Keratinocyte (primary cell): Measurements from ENCODE around the gene ELP4. TPM values are rescaled to one million over a fixed set of nuclear protein-coding genes. Genes with fewer than 3 reads are reported as not detected.

ENCODE experiments used
- DNase-seq: peaks from one replicate; pipeline ENCODE4 v3.0.0-alpha.2; 2011; ENCODE audit warnings: low read depth, missing footprints, low spot score
- FAIRE-seq: peaks from 2 replicates; lab custom pipeline; 2011; peaks lifted over from hg19 to GRCh38; lab: Jason Lieb, UNC
- H2AFZ ChIP-seq: 2 replicates; pipeline ENCODE4 v1.6.0; 2012; ENCODE audit warnings: low read length, control low read depth, inconsistent platforms; ENCODE audit not compliant: control insufficient read depth
- H3K27ac ChIP-seq: 2 replicates; pipeline ENCODE4 v1.5.1; 2011; ENCODE audit warnings: low read length; ENCODE audit not compliant: control insufficient read depth, insufficient read depth
- H3K27me3 ChIP-seq: 3 replicates; pipeline ENCODE4 v1.6.0; 2011; ENCODE audit warnings: low read length; ENCODE audit not compliant: control insufficient read depth, insufficient read depth; ENCODE audit errors: extremely low read depth
- H3K36me3 ChIP-seq, 2 experiments: 2 replicates in 1 of 2; 3 replicates in 1 of 2; pipeline ENCODE4 v1.5.1; 2011; ENCODE audit warnings: low read length in 2 of 2, mild to moderate bottlenecking in 1 of 2; ENCODE audit not compliant: control insufficient read depth in 2 of 2, insufficient read depth in 2 of 2; ENCODE audit errors: extremely low read depth in 1 of 2
- H3K4me1 ChIP-seq: 3 replicates; pipeline ENCODE4 v1.5.1; 2011; ENCODE audit warnings: low read length; ENCODE audit not compliant: control insufficient read depth, insufficient read depth; ENCODE audit errors: extremely low read depth
- H3K4me2 ChIP-seq: 3 replicates; pipeline ENCODE4 v1.6.0; 2011; ENCODE audit warnings: low read depth, low read length; ENCODE audit not compliant: control insufficient read depth, insufficient read depth; ENCODE audit errors: extremely low read depth
- H3K4me3 ChIP-seq, 3 experiments: fragments of 200-600 bp in 1 of 3; sonication (generic) in 1 of 3; 2 replicates in 2 of 3; 3 replicates in 1 of 3; pipeline ENCODE4 v1.5.1; 2011 to 2016; ENCODE audit warnings: low read length in 3 of 3, mild to moderate bottlenecking in 3 of 3, control low read depth in 2 of 3, inconsistent platforms in 1 of 3, low read depth in 1 of 3, mixed read lengths in 1 of 3, mixed run types in 1 of 3, moderate library complexity in 1 of 3; ENCODE audit not compliant: control insufficient read depth in 2 of 3, insufficient read depth in 2 of 3; ENCODE audit errors: extremely low read depth in 1 of 3
- H3K79me2 ChIP-seq: 2 replicates; pipeline ENCODE4 v1.6.0; 2012; ENCODE audit warnings: low read length; ENCODE audit not compliant: control insufficient read depth, insufficient read depth
- H3K9ac ChIP-seq: 3 replicates; pipeline ENCODE4 v1.6.0; 2011; ENCODE audit warnings: low read length; ENCODE audit not compliant: control insufficient read depth, insufficient read depth; ENCODE audit errors: extremely low read depth
- H3K9me1 ChIP-seq: 3 replicates; pipeline ENCODE4 v1.6.0; 2011; ENCODE audit warnings: low read length; ENCODE audit not compliant: control insufficient read depth, insufficient read depth; ENCODE audit errors: extremely low read depth
- H3K9me3 ChIP-seq: 2 replicates; pipeline ENCODE4 v1.5.1; 2012; ENCODE audit warnings: low read depth, low read length; ENCODE audit not compliant: control insufficient read depth
- H4K20me1 ChIP-seq: 3 replicates; pipeline ENCODE4 v1.6.0; 2011; ENCODE audit warnings: low read length; ENCODE audit not compliant: control insufficient read depth, insufficient read depth; ENCODE audit errors: extremely low read depth
- EZH2 ChIP-seq: IDR thresholded peaks from one replicate; pipeline ENCODE4 v1.6.1; 2012; ENCODE audit warnings: inconsistent platforms, mild to moderate bottlenecking, low read length, moderate library complexity
- dilution Hi-C: fragments of 300-500 bp; cut with MboI; formaldehyde crosslinking; loops from one replicate; pipeline ENCODE4 v1.7.0; 2020; ENCODE audit warnings: low sequenced_read_pairs; ENCODE audit not compliant: extremely low pct_ligation_motif_present
- polyA plus RNA-seq, 5 experiments: library from polyadenylated mRNA; depleted of rRNA in 3 of 5; stranded (reverse) in 3 of 5; stranded (forward) in 1 of 5; unstranded in 1 of 5; fragments of >200 nt; gene quantifications; 1 replicate in 1 of 5; 2 replicates in 3 of 5; 3 replicates in 1 of 5; pipeline versions ENCODE4 v1.2.1 to v1.2.3, GENCODE V29; 2011 to 2012; ENCODE audit warnings: missing spikeins in 2 of 5, low read depth in 1 of 5, low replicate concordance in 1 of 5
- TF ChIP-seq, protein P1 (sequence below), 3 experiments: IDR thresholded peaks in 1 of 3; conservative IDR thresholded peaks in 1 of 3; optimal IDR thresholded peaks in 1 of 3; 2 replicates in 2 of 3; 3 replicates in 1 of 3; pipeline versions ENCODE3 to v1.5.1; 2011; ENCODE audit warnings: low read length in 3 of 3, mild to moderate bottlenecking in 3 of 3, moderate library complexity in 2 of 3, control low read depth in 1 of 3, inconsistent platforms in 1 of 3; ENCODE audit not compliant: insufficient read depth in 2 of 3; ENCODE audit errors: extremely low read depth in 1 of 3

ELP4 gene
- polyA plus RNA-seq, 1 donor (not counting 4 experiments of a cell fraction or from before 2014, with no cell fraction given), result 29.6 TPM

DNA sequence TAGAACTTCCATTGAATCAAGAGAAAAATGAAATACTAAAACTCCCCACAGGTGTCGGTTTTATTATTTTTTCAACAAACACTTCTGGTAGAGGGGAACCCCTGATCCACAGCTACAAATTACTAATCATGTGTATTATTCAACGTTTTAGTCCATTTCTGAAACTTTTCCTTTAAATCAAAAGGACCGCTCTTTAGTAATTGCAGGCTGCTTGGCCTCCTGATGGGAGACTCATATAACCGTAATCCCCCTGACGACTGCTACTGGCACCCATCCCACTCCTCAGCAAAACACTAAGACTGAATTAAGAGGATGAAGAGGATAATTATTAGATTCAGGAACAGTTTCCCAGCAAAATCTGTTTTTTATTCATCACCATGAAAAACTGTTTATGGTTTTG lies 255.2 kb downstream of the ELP4 start:
- H3K9me3 ChIP-seq, result no peaks in the 10 kb centered on the region
- TF ChIP-seq, protein P1, sequence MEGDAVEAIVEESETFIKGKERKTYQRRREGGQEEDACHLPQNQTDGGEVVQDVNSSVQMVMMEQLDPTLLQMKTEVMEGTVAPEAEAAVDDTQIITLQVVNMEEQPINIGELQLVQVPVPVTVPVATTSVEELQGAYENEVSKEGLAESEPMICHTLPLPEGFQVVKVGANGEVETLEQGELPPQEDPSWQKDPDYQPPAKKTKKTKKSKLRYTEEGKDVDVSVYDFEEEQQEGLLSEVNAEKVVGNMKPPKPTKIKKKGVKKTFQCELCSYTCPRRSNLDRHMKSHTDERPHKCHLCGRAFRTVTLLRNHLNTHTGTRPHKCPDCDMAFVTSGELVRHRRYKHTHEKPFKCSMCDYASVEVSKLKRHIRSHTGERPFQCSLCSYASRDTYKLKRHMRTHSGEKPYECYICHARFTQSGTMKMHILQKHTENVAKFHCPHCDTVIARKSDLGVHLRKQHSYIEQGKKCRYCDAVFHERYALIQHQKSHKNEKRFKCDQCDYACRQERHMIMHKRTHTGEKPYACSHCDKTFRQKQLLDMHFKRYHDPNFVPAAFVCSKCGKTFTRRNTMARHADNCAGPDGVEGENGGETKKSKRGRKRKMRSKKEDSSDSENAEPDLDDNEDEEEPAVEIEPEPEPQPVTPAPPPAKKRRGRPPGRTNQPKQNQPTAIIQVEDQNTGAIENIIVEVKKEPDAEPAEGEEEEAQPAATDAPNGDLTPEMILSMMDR (optimal IDR thresholded peaks at IDR 0.05 in 1 of 3, IDR thresholded peaks at IDR 0.05 in 1 of 3, conservative IDR thresholded peaks at IDR 0.05 in 1 of 3; ENCODE audit: extremely low read depth in 1 of 3, insufficient read depth in 2 of 3, low read length in 3 of 3), result no peak
- TF ChIP-seq EZH2, result no peak

DNA sequence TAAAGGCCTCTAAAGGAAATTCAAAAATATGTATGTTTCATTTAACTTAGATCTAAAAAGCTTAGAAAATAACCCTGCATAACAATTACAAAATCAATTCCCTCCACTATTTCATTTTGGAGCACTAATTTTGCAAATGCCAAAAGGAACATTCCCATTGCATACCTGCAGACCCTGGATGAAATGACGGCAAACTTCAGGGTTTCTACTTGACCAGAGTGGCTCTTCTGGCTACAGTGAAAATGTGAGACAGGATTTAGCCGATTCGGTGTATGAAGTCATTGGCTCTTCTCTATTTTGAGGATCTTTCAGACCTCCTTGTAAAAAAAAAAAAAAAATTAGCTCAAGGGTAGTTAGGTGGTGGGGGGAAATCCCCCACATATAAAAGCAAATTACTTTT lies 257.5 kb downstream of the ELP4 start:
- Histone ChIP-seq H3K36me3 (no peaks in the 10 kb centered on the region), H3K4me2 (no peak overlapping the region), H3K9me1 (no peaks in the 10 kb centered on the region), H3K4me3 (no peak overlapping the region), H3K79me2 (no peaks in the 10 kb centered on the region), H3K27ac (no peak overlapping the region), H3K9me3 (no peaks in the 10 kb centered on the region), H3K27me3 (no peaks in the 10 kb centered on the region), H3K4me1 (no peaks in the 10 kb centered on the region), H3K9ac (no peak overlapping the region), H4K20me1 (no peaks in the 10 kb centered on the region), H2AFZ (no peak overlapping the region)
- dilution Hi-C loops, result no loop called here
- DNase-seq (no peak), FAIRE-seq (no peak)
- TF ChIP-seq, protein P1 (optimal IDR thresholded peaks at IDR 0.05 in 1 of 3, IDR thresholded peaks at IDR 0.05 in 1 of 3, conservative IDR thresholded peaks at IDR 0.05 in 1 of 3; ENCODE audit: extremely low read depth in 1 of 3, insufficient read depth in 2 of 3, low read length in 3 of 3), result no peak
- no peak for TF ChIP-seq EZH2

More for the DNA sequence above, 255.2 kb downstream of the ELP4 start:
- H3K9ac ChIP-seq, result no peak overlapping the region
- no peak overlapping the region for H3K27ac ChIP-seq
- H3K27me3 ChIP-seq, result no peaks in the 10 kb centered on the region
- H3K36me3 ChIP-seq, result no peaks in the 10 kb centered on the region
- no peak overlapping the region for H2AFZ ChIP-seq
- H3K79me2 ChIP-seq, result no peaks in the 10 kb centered on the region
- FAIRE-seq, result no peak
- H3K4me1 ChIP-seq, result no peaks in the 10 kb centered on the region
- no peak for DNase-seq
- H4K20me1 ChIP-seq, result no peaks in the 10 kb centered on the region
- H3K9me1 ChIP-seq, result no peaks in the 10 kb centered on the region
- dilution Hi-C loops, result no loop called here
- no peak overlapping the region for H3K4me2 ChIP-seq
- no peak overlapping the region for H3K4me3 ChIP-seq
